Fibroblast of the aortic adventitia (primary cell): Measurements from ENCODE around the gene XDH. TPM values are rescaled to one million over a fixed set of nuclear protein-coding genes. Genes with fewer than 3 reads are reported as not detected.

Source experiments
- DNase-seq: peaks from one replicate; pipeline ENCODE4 v3.0.0-alpha.2; 2010; ENCODE audit warnings: low read depth
- H3K4me3 ChIP-seq: 2 replicates; pipeline ENCODE4 v1.5.1; 2011; ENCODE audit warnings: low read depth, mild to moderate bottlenecking, control low read depth, low read length, moderate library complexity
- total RNA-seq: library from RNA; depleted of rRNA; stranded (reverse); fragments of >200 nt; gene quantifications from 2 replicates; pipeline ENCODE4 v1.2.3, GENCODE V29; 2012; ENCODE audit warnings: low replicate concordance
- TF ChIP-seq, protein P1 (sequence below): IDR thresholded peaks from 2 replicates; pipeline ENCODE4 v1.5.1; 2011; ENCODE audit warnings: mild to moderate bottlenecking, low read length, control low read depth, inconsistent platforms; ENCODE audit not compliant: insufficient read depth

XDH gene
- total RNA-seq, 1 donor: 3.1 TPM

DNA sequence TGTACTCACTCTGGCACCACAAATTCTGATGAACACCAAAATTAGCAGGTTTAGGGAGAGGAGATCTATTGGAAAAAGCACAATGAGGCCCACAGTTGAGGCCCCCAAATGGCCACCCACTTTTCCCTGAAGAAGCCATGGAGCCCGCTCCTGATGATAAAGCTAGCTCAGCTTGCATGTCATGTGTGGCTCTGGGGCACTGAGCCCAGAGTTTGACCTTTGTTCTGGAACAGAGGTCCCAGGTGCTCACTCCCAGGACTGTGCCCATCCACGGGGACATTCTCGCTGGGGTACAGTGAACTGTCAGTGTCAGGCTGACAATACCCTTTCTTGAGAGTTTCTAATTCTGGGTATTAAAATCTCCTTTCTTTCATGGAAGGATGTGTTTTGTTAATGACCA is 36.2 kb downstream of the XDH start:
- H3K4me3 ChIP-seq: no peak overlapping the region
- TF ChIP-seq, protein P1, sequence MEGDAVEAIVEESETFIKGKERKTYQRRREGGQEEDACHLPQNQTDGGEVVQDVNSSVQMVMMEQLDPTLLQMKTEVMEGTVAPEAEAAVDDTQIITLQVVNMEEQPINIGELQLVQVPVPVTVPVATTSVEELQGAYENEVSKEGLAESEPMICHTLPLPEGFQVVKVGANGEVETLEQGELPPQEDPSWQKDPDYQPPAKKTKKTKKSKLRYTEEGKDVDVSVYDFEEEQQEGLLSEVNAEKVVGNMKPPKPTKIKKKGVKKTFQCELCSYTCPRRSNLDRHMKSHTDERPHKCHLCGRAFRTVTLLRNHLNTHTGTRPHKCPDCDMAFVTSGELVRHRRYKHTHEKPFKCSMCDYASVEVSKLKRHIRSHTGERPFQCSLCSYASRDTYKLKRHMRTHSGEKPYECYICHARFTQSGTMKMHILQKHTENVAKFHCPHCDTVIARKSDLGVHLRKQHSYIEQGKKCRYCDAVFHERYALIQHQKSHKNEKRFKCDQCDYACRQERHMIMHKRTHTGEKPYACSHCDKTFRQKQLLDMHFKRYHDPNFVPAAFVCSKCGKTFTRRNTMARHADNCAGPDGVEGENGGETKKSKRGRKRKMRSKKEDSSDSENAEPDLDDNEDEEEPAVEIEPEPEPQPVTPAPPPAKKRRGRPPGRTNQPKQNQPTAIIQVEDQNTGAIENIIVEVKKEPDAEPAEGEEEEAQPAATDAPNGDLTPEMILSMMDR: no peak
- DNase-seq: no peak

DNA sequence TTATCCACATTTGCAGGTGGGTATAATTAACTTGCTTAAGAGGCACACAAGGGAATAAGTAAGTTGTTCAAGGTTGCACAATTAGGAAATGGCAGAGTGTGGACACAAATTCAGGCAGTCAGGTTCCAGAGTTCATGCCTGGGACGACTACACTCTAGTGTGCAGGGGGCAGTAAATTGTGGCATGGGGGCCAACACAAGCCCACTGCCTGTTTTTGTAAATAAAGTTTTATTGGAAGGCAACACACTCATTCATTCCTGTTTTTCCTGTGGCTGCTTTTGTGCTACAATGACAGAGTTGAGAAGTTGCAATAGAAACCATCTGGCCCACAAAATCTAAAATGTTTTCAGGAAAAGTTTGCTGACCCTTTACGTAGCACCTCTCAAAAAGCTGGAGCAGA is 41.4 kb downstream of the XDH start:
- DNase-seq: no peak
- no peak overlapping the region for H3K4me3 ChIP-seq
- TF ChIP-seq, protein P1: no peak

DNA sequence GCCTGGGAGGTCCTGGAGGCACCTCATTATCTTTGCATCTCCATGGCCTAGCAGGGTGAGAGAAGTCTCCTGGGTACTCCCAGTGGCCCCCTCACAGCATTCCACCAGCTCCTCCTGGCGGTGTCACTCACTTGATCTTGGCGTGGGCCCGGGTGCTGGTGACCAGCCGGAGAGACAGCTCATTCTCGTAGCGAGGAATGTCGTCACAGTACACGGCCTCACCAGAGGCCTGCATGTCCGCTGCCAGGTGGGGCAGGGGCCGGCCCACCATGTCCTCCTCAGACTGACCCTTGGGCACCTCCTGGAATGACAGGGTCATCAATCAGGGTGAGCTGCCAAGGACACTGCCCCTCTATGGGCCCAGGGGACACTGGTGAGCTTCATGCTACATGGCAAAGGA is 42.4 kb downstream of the XDH start:
- TF ChIP-seq, protein P1: no peak
- no peak for DNase-seq
- no peak overlapping the region for H3K4me3 ChIP-seq

DNA sequence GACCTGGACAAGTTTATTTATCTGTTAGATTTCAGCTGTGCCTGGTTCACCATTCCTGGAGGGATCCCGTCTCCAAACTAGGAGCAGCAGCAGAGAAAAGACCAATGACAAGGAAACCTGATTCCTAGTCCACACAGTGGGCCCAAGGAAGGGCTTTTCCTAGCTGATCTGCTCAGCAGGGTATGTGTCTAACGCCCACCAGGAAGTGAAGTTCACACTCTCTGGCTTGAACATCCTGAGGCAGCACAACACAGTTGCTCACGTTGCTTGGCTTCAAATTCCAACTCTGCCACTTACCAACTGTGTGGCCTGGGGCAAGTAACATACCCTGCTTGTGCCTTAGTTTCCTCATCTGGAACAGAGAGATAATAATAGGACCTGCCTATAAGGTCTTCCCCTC is 42.9 kb downstream of the XDH start:
- no peak overlapping the region for H3K4me3 ChIP-seq
- DNase-seq: no peak
- TF ChIP-seq, protein P1: no peak

DNA sequence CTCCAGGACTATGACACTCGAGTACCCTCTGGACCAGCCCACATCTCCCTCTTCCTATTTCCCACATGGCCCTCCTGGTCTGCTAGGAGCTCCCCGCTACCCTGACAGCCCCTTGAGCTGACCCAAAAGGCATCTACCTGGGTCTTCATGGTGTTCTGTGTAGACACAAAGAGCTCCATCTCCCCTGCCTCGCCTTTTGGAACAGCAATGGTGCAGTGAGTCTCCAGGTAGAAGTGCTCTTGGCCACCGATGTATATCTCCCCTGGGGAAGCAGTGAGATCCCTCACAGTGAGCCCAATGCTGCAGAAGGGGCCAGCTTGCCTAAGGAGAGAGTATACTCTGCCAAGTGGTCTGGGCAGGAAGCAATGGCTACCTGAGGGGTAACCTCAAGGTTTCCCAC is 47.8 kb downstream of the XDH start:
- H3K4me3 ChIP-seq: no peak overlapping the region
- no peak for DNase-seq

DNA sequence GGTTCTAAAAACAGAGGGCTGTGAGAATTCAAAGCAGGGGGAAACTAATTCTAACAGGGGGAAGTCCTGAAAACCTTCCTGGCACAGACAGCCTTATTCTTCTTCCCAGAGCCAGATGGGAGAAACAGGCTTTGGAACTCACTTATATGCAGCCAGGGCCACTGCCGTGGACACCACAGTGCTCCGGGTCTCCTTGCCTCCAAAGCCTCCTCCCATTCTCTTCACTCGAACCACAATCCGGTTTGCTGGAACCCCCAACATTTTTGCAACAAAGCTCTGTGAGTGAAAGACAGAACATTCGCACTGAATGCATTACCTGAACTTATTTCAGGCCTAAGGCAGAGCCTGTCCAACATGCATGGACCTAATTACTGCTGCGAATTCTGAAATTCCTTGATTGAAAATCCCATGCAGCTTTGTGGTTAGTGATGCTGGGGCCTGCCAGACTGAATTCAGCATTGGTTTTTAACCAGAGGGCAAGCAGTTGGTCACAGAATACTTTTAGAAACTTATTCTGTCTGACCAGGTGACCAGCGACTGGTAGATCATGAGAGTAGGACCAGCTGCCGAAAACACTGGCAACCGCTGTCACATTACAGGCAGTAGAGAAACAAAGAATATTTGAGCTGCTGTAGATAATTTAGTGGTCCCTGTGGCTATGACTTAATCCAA is 48.6 kb downstream of the XDH start:
- DNase-seq: no peak
- no peak overlapping the region for H3K4me3 ChIP-seq
- TF ChIP-seq, protein P1: no peak

More for the DNA sequence above, 47.8 kb downstream of the XDH start:
- TF ChIP-seq, protein P1: no peak

DNA sequence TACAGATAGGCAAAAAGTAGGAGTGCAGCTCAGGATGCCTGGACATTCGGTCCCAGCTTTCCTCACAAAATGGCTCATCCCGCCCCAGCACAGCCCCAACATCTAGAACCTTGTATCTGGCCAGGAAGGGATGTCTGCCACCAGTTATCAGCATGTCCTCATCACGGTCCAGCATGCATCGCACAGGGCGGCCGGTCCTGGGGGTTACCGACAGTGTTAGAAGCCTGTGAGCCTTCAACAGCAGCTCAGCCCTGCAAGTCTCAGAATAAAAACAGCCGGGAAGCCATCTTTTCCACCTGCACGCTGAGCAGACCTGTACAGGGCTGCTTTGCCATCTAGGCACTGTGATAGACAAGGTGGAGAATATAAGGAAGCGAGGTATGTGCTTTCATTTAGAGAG is 49.2 kb downstream of the XDH start:
- DNase-seq: no peak
- TF ChIP-seq, protein P1: no peak
- no peak overlapping the region for H3K4me3 ChIP-seq
